WTC11 (cell line): Measurements from ENCODE around the gene NELL1. TPM values are rescaled to one million over a fixed set of nuclear protein-coding genes. Genes with fewer than 3 reads are reported as not detected.

Experiments
- ATAC-seq: fragments of 200-7000 bp; cut with Tn5 transposase; 2 replicates; pipeline ENCODE4 v1.10.0; 2021; ENCODE audit warnings: mild to moderate bottlenecking, moderate library complexity
- CTCF ChIA-PET: fragments of 300-600 bp; sonication (Branson Sonifier 250); formaldehyde crosslinking; loops from one replicate; lab custom pipeline; 2021; ENCODE audit warnings: antibody characterized with exemption; lab: Charles Lee
- POLR2A ChIA-PET: fragments of 350-600 bp; sonication (Branson Sonifier 250); formaldehyde crosslinking; loops from one replicate; lab custom pipeline; 2021; ENCODE audit warnings: antibody characterized with exemption; lab: Charles Lee
- DNase-seq: peaks from one replicate; pipeline ENCODE4 v3.0.0; 2021; ENCODE audit warnings: low spot score
- H3K27ac Mint-ChIP-seq: 2 replicates; pipeline ENCODE4 v1.8.0; 2021; ENCODE audit warnings: mixed read lengths
- H3K27me3 Mint-ChIP-seq: 2 replicates; pipeline ENCODE4 v1.8.0; 2021; ENCODE audit warnings: low read depth, mild to moderate bottlenecking, moderate library complexity, mixed read lengths
- H3K36me3 Mint-ChIP-seq: 2 replicates; pipeline ENCODE4 v1.8.0; 2021; ENCODE audit warnings: mixed read lengths
- H3K4me1 Mint-ChIP-seq: 2 replicates; pipeline ENCODE4 v1.8.0; 2022; ENCODE audit warnings: mixed read lengths
- H3K4me3 Mint-ChIP-seq: 2 replicates; pipeline ENCODE4 v1.8.0; 2021; ENCODE audit warnings: mild to moderate bottlenecking, moderate library complexity, mixed read lengths
- H3K9me3 Mint-ChIP-seq: 2 replicates; pipeline ENCODE4 v1.8.0; 2021; ENCODE audit warnings: mixed read lengths
- ATF3 ChIP-seq: sonication (generic); formaldehyde crosslinking; conservative IDR thresholded peaks from 2 replicates; pipeline ENCODE4 v1.8.1; 2022; ENCODE audit warnings: mild to moderate bottlenecking, missing genetic modification reagents
- E2F4 ChIP-seq: sonication (generic); formaldehyde crosslinking; IDR thresholded peaks from 2 replicates; pipeline ENCODE4 v1.8.1; 2022; ENCODE audit warnings: low read depth, mild to moderate bottlenecking, moderate library complexity, missing genetic modification reagents, borderline replicate concordance
- E2F5 ChIP-seq: sonication (generic); formaldehyde crosslinking; IDR thresholded peaks from 2 replicates; pipeline ENCODE4 v1.8.1; 2022; ENCODE audit warnings: mild to moderate bottlenecking, moderate library complexity, missing genetic modification reagents
- FOXJ3 ChIP-seq: sonication (generic); formaldehyde crosslinking; IDR thresholded peaks from 2 replicates; pipeline ENCODE4 v1.9.0; 2021; ENCODE audit warnings: missing genetic modification reagents, mild to moderate bottlenecking, borderline replicate concordance
- FOXK1 ChIP-seq: sonication (generic); formaldehyde crosslinking; IDR thresholded peaks from 2 replicates; pipeline ENCODE4 v1.8.0; 2022; ENCODE audit warnings: mild to moderate bottlenecking, moderate library complexity, missing genetic modification reagents
- FOXP1 ChIP-seq: sonication (generic); formaldehyde crosslinking; IDR thresholded peaks from 2 replicates; pipeline ENCODE4 v1.8.0; 2022; ENCODE audit warnings: missing genetic modification reagents, mild to moderate bottlenecking, moderate library complexity, borderline replicate concordance
- GABPB1 ChIP-seq: sonication (generic); formaldehyde crosslinking; IDR thresholded peaks from 2 replicates; pipeline ENCODE4 v1.8.1; 2023; ENCODE audit warnings: mild to moderate bottlenecking, missing genetic modification reagents
- NFATC4 ChIP-seq: fragments of 250-450 bp; sonication (Bioruptor Pico); IDR thresholded peaks from 2 replicates; pipeline ENCODE4 v1.9.0; 2021; ENCODE audit warnings: mild to moderate bottlenecking
- NR1H2 ChIP-seq: sonication (generic); formaldehyde crosslinking; IDR thresholded peaks from 2 replicates; pipeline ENCODE4 v1.9.0; 2021; ENCODE audit warnings: mild to moderate bottlenecking, moderate library complexity, missing genetic modification reagents
- PREB ChIP-seq: sonication (generic); formaldehyde crosslinking; IDR thresholded peaks from 2 replicates; pipeline ENCODE4 v1.8.1; 2022; ENCODE audit warnings: mild to moderate bottlenecking, missing genetic modification reagents, moderate library complexity, borderline replicate concordance
- PRRX2 ChIP-seq: fragments of 250-450 bp; sonication (Bioruptor Pico); IDR thresholded peaks from 2 replicates; pipeline ENCODE4 v1.8.0; 2021; ENCODE audit warnings: mild to moderate bottlenecking
- SMAD3 ChIP-seq: sonication (generic); formaldehyde crosslinking; IDR thresholded peaks from 2 replicates; pipeline ENCODE4 v1.8.0; 2022; ENCODE audit warnings: missing genetic modification reagents, mild to moderate bottlenecking, borderline replicate concordance
- TP53 ChIP-seq: sonication (generic); formaldehyde crosslinking; IDR thresholded peaks from 2 replicates; pipeline ENCODE4 v1.8.1; 2023; ENCODE audit warnings: mild to moderate bottlenecking, missing genetic modification reagents
- ZNF219 ChIP-seq: sonication (generic); formaldehyde crosslinking; IDR thresholded peaks from 2 replicates; pipeline ENCODE4 v1.8.0; 2023; ENCODE audit warnings: missing genetic modification reagents, mild to moderate bottlenecking, borderline replicate concordance
- ZNF317 ChIP-seq: sonication (generic); formaldehyde crosslinking; IDR thresholded peaks from 2 replicates; pipeline ENCODE4 v1.8.1; 2023; ENCODE audit warnings: low read depth, mild to moderate bottlenecking, moderate library complexity, missing genetic modification reagents, borderline replicate concordance
- ZNF416 ChIP-seq: fragments of 250-450 bp; sonication (Bioruptor Pico); IDR thresholded peaks from 2 replicates; pipeline ENCODE4 v1.9.0; 2021; ENCODE audit warnings: mild to moderate bottlenecking, inconsistent platforms
- ZNF423 ChIP-seq: fragments of 250-450 bp; sonication (Bioruptor Pico); IDR thresholded peaks from 2 replicates; pipeline ENCODE4 v2.1.2; 2022; ENCODE audit warnings: mild to moderate bottlenecking, moderate library complexity
- ZNF512 ChIP-seq: sonication (generic); formaldehyde crosslinking; IDR thresholded peaks from 2 replicates; pipeline ENCODE4 v1.8.1; 2022; ENCODE audit warnings: missing genetic modification reagents, borderline replicate concordance
- ZNF671 ChIP-seq: fragments of 250-450 bp; sonication (Bioruptor Pico); IDR thresholded peaks from 2 replicates; pipeline ENCODE4 v1.8.0; 2021; ENCODE audit warnings: mild to moderate bottlenecking
- total RNA-seq: library from RNA; stranded (reverse); gene quantifications from 3 replicates; pipeline ENCODE4 v1.2.3, GENCODE V29; 2021
- TF ChIP-seq, protein P1 (sequence below): sonication (generic); formaldehyde crosslinking; IDR thresholded peaks from 2 replicates; pipeline ENCODE4 v1.8.1; 2022; ENCODE audit warnings: low read depth, missing genetic modification reagents, borderline replicate concordance
- TF ChIP-seq, protein P2 (sequence below): sonication (generic); formaldehyde crosslinking; IDR thresholded peaks from 2 replicates; pipeline ENCODE4 v1.8.0; 2022; ENCODE audit warnings: mild to moderate bottlenecking, missing genetic modification reagents
- TF ChIP-seq, protein P3 (sequence below): fragments of 200-600 bp; IDR thresholded peaks from 2 replicates; pipeline ENCODE4 v1.8.0; 2022; ENCODE audit warnings: antibody characterized with exemption
- TF ChIP-seq, protein P4 (sequence below): sonication (generic); formaldehyde crosslinking; IDR thresholded peaks from 2 replicates; pipeline ENCODE4 v1.8.1; 2023; ENCODE audit warnings: mild to moderate bottlenecking, missing genetic modification reagents, borderline replicate concordance

NELL1 gene
- total RNA-seq, 1 experiment from 2014 or later: 1.8 TPM

DNA sequence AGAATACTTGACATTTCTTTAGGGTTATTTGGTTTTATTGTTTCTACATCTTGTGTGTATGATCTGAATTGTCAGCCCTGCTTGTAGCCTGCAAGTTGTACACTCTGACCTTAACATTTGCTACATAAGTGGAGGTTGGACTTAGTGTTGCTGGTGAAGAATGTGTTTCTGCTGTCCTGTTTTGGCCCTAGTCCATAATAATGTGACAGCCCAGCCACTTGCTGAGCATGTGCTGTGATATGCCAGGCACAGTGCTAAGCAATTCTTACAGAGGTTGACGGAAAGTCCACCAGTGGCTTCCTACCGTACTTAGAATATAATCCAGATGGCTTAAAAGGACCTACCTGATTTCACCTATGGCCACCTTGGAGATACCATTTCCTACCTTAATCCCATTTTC, 526.6 kb downstream of the NELL1 start:
- no peaks in the 10 kb centered on the region; the same call in 1 of the 2 replicates for H3K27me3 Mint-ChIP-seq
- POLR2A ChIA-PET: interaction anchor here (0.5 kb wide), 1 partner anchor 14 kb away, joined by 7 read pairs; no protein-coding TSS in a partner anchor
- no peaks in the 10 kb centered on the region for H3K36me3 Mint-ChIP-seq
- TF ChIP-seq ZNF671: no peak
- TF ChIP-seq E2F5 (CRISPR knock-in tag): no peak
- TF ChIP-seq SMAD3 (CRISPR knock-in tag): no peak
- no peak for TF ChIP-seq FOXP1
- TF ChIP-seq PREB (CRISPR knock-in tag): no peak
- no peak for TF ChIP-seq ZNF219
- no peak for TF ChIP-seq ZNF317 (CRISPR knock-in tag)
- TF ChIP-seq GABPB1 (CRISPR knock-in tag): no peak
- ATAC-seq: no peak
- H3K27ac Mint-ChIP-seq: no peak overlapping the region
- CTCF ChIA-PET: no interaction called here
- H3K4me1 Mint-ChIP-seq: no peaks in the 10 kb centered on the region
- H3K4me3 Mint-ChIP-seq: no peak overlapping the region
- peaks cover 10% of the 10 kb centered on the region for H3K9me3 Mint-ChIP-seq
- DNase-seq: no peak

- no peaks in the 10 kb centered on the region for H3K4me1 Mint-ChIP-seq
- no peak overlapping the region for H3K4me3 Mint-ChIP-seq
- CTCF ChIA-PET: no interaction called here
- no peak for DNase-seq
- H3K27me3 Mint-ChIP-seq: no peaks in the 10 kb centered on the region; the same call in 1 of the 2 replicates
- H3K36me3 Mint-ChIP-seq: no peaks in the 10 kb centered on the region; the same call in 1 of the 2 replicates
- TF ChIP-seq ZNF512: no peak
- TF ChIP-seq, protein P1, sequence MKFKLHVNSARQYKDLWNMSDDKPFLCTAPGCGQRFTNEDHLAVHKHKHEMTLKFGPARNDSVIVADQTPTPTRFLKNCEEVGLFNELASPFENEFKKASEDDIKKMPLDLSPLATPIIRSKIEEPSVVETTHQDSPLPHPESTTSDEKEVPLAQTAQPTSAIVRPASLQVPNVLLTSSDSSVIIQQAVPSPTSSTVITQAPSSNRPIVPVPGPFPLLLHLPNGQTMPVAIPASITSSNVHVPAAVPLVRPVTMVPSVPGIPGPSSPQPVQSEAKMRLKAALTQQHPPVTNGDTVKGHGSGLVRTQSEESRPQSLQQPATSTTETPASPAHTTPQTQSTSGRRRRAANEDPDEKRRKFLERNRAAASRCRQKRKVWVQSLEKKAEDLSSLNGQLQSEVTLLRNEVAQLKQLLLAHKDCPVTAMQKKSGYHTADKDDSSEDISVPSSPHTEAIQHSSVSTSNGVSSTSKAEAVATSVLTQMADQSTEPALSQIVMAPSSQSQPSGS (CRISPR knock-in tag): no peak
- no peak for TF ChIP-seq FOXK1 (CRISPR knock-in tag)
- TF ChIP-seq ZNF416 (CRISPR knock-in tag): no peak
- TF ChIP-seq TP53: no peak
- TF ChIP-seq, protein P2, sequence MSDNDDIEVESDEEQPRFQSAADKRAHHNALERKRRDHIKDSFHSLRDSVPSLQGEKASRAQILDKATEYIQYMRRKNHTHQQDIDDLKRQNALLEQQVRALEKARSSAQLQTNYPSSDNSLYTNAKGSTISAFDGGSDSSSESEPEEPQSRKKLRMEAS (CRISPR knock-in tag): no peak
- TF ChIP-seq FOXP1: no peak
- no peak for TF ChIP-seq ZNF423 (CRISPR knock-in tag)
- TF ChIP-seq, protein P3, sequence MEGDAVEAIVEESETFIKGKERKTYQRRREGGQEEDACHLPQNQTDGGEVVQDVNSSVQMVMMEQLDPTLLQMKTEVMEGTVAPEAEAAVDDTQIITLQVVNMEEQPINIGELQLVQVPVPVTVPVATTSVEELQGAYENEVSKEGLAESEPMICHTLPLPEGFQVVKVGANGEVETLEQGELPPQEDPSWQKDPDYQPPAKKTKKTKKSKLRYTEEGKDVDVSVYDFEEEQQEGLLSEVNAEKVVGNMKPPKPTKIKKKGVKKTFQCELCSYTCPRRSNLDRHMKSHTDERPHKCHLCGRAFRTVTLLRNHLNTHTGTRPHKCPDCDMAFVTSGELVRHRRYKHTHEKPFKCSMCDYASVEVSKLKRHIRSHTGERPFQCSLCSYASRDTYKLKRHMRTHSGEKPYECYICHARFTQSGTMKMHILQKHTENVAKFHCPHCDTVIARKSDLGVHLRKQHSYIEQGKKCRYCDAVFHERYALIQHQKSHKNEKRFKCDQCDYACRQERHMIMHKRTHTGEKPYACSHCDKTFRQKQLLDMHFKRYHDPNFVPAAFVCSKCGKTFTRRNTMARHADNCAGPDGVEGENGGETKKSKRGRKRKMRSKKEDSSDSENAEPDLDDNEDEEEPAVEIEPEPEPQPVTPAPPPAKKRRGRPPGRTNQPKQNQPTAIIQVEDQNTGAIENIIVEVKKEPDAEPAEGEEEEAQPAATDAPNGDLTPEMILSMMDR: no peak
- TF ChIP-seq, protein P4, sequence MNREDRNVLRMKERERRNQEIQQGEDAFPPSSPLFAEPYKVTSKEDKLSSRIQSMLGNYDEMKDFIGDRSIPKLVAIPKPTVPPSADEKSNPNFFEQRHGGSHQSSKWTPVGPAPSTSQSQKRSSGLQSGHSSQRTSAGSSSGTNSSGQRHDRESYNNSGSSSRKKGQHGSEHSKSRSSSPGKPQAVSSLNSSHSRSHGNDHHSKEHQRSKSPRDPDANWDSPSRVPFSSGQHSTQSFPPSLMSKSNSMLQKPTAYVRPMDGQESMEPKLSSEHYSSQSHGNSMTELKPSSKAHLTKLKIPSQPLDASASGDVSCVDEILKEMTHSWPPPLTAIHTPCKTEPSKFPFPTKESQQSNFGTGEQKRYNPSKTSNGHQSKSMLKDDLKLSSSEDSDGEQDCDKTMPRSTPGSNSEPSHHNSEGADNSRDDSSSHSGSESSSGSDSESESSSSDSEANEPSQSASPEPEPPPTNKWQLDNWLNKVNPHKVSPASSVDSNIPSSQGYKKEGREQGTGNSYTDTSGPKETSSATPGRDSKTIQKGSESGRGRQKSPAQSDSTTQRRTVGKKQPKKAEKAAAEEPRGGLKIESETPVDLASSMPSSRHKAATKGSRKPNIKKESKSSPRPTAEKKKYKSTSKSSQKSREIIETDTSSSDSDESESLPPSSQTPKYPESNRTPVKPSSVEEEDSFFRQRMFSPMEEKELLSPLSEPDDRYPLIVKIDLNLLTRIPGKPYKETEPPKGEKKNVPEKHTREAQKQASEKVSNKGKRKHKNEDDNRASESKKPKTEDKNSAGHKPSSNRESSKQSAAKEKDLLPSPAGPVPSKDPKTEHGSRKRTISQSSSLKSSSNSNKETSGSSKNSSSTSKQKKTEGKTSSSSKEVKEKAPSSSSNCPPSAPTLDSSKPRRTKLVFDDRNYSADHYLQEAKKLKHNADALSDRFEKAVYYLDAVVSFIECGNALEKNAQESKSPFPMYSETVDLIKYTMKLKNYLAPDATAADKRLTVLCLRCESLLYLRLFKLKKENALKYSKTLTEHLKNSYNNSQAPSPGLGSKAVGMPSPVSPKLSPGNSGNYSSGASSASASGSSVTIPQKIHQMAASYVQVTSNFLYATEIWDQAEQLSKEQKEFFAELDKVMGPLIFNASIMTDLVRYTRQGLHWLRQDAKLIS: no peak
- no peak for TF ChIP-seq NR1H2 (CRISPR knock-in tag)
- TF ChIP-seq E2F4: no peak
- TF ChIP-seq ATF3: no peak
- no peak for TF ChIP-seq FOXJ3 (CRISPR knock-in tag)
- no peak for TF ChIP-seq NFATC4 (CRISPR knock-in tag)
- TF ChIP-seq PRRX2: no peak
- TF ChIP-seq, all 79 proteins: peak for 0
- POLR2A ChIA-PET: no interaction called here
- ATAC-seq: no peak
- H3K9me3 Mint-ChIP-seq: peaks cover 25% of the 10 kb centered on the region
- no peak overlapping the region for H3K27ac Mint-ChIP-seq
Observed at GRCh38 chr11:21198498-21198897, 529.1 kb downstream of the NELL1 start.
